Smooth muscle cell (in vitro differentiated cells): ENCODE results near the gene SRRM3. TPM values are rescaled to one million over a fixed set of nuclear protein-coding genes. Genes with fewer than 3 reads are reported as not detected.
"Not testable (repeated sequence)": the region's sequence is repeated elsewhere in the genome, so short reads cannot be mapped to it uniquely, and the experiment has no call there.

ENCODE experiments used
- DNase-seq: peaks from one replicate; lab custom pipeline; 2025; ENCODE audit not compliant: unreplicated experiment; lab: John Stamatoyannopoulos, UW
- H2AFZ ChIP-seq: fragments of 200-600 bp; sonication (generic); 2 replicates; pipeline ENCODE4 v1.6.0; 2016; ENCODE audit warnings: antibody characterized with exemption, low read depth, mild to moderate bottlenecking
- H3F3A ChIP-seq: fragments of 200-600 bp; sonication (generic); 2 replicates; pipeline ENCODE4 v1.6.0; 2017; ENCODE audit warnings: antibody characterized with exemption, low read depth
- H3K27ac ChIP-seq: fragments of 200-600 bp; sonication (generic); 2 replicates; pipeline ENCODE4 v1.5.1; 2016; ENCODE audit warnings: low read depth, mild to moderate bottlenecking
- H3K27me3 ChIP-seq: fragments of 200-600 bp; sonication (generic); 2 replicates; pipeline ENCODE4 v1.6.1; 2016; ENCODE audit warnings: low read depth, mild to moderate bottlenecking
- H3K36me3 ChIP-seq: fragments of 200-600 bp; sonication (generic); 2 replicates; pipeline ENCODE4 v1.5.1; 2016; ENCODE audit warnings: low read depth
- H3K4me1 ChIP-seq: fragments of 200-600 bp; sonication (generic); 2 replicates; pipeline ENCODE4 v1.5.1; 2016; ENCODE audit warnings: low read depth
- H3K4me2 ChIP-seq: fragments of 200-600 bp; sonication (generic); 2 replicates; pipeline ENCODE4 v1.6.0; 2016; ENCODE audit warnings: mild to moderate bottlenecking
- H3K4me3 ChIP-seq: fragments of 200-600 bp; sonication (generic); 2 replicates; pipeline ENCODE4 v1.5.1; 2016; ENCODE audit warnings: mild to moderate bottlenecking
- H3K79me2 ChIP-seq: fragments of 200-600 bp; sonication (generic); 2 replicates; pipeline ENCODE4 v1.6.0; 2016; ENCODE audit warnings: low read depth, mild to moderate bottlenecking
- H3K9ac ChIP-seq: fragments of 200-600 bp; sonication (generic); 2 replicates; pipeline ENCODE4 v1.6.0; 2016; ENCODE audit warnings: low read depth
- H3K9me3 ChIP-seq: fragments of 200-600 bp; sonication (generic); replicated peaks from 2 replicates; pipeline ENCODE4 v1.5.1; 2016; ENCODE audit warnings: low read depth
- H4K20me1 ChIP-seq: fragments of 200-600 bp; sonication (generic); 2 replicates; pipeline ENCODE4 v1.6.0; 2016; ENCODE audit warnings: low read depth
- CTCF ChIP-seq: fragments of 200-600 bp; sonication (generic); IDR thresholded peaks from 2 replicates; pipeline ENCODE4 v1.5.1; 2017; ENCODE audit warnings: borderline replicate concordance, mild to moderate bottlenecking, antibody characterized with exemption; ENCODE audit not compliant: insufficient read depth, poor library complexity, severe bottlenecking
- WGBS: methylation state at CpG from one replicate; pipeline ENCODE4 v1.1.7; 2016; ENCODE audit warnings: low lambda C conversion rate; 5-methylcytosine and 5-hydroxymethylcytosine counted together
- polyA plus RNA-seq: library from polyadenylated mRNA; unstranded; fragments of >200 nt; fragmentation: Nextera tagmentation; extraction: Ambion mirVana; gene quantifications from 2 replicates; pipeline ENCODE4 v1.2.1, GENCODE V29; 2016
- total RNA-seq: library from RNA; depleted of rRNA; stranded (reverse); fragments of >200 nt; gene quantifications from 2 replicates; pipeline ENCODE4 v1.2.3, GENCODE V29; 2014

The SRRM3 gene
- total and polyA plus RNA-seq, 2 experiments from 2014 or later: 3.6 to 10.9 TPM

- TF ChIP-seq CTCF: no peak
Measured at GRCh38 chr7:76310102-76310957, 108.6 kb downstream of the SRRM3 start.

GRCh38 chr7:76311838-76312237 lies 110.1 kb downstream of the SRRM3 start:
- H3K9ac ChIP-seq, H3K27ac ChIP-seq, DNase-seq, H3K79me2 ChIP-seq, H3K36me3 ChIP-seq, H3K4me3 ChIP-seq, H3K9me3 ChIP-seq, H3F3A ChIP-seq, H2AFZ ChIP-seq, H3K4me2 ChIP-seq, H3K4me1 ChIP-seq, H4K20me1 ChIP-seq, H3K27me3 ChIP-seq: not testable (repeated sequence)
- WGBS: over 99% methylated on average over 6 of the region's 6 CpGs

More at GRCh38 chr7:76310102-76310957, 108.6 kb downstream of the SRRM3 start:
- H3K36me3 ChIP-seq: no peaks in the 10 kb centered on the region
- no peaks in the 10 kb centered on the region for H3K9me3 ChIP-seq
- no peak overlapping the region for H3K4me2 ChIP-seq
- no peak overlapping the region for H3K27ac ChIP-seq
- H3K4me3 ChIP-seq: no peak overlapping the region
- no peaks in the 10 kb centered on the region for H3K79me2 ChIP-seq
- no peaks in the 10 kb centered on the region for H3K27me3 ChIP-seq
- no peaks in the 10 kb centered on the region for H3F3A ChIP-seq
- no peak for DNase-seq
- H4K20me1 ChIP-seq: no peaks in the 10 kb centered on the region
- H3K9ac ChIP-seq: no peak overlapping the region
- WGBS: 86% methylated on average over 21 of the region's 21 CpGs
- H3K4me1 ChIP-seq: peaks cover 7% of the 10 kb centered on the region
- H2AFZ ChIP-seq: no peak overlapping the region

- H3K9ac ChIP-seq: no peak overlapping the region
- DNase-seq: peak; percentile 91
- TF ChIP-seq CTCF: peak; percentile 99
- H4K20me1 ChIP-seq: peaks cover 2% of the 10 kb centered on the region
- H3K36me3 ChIP-seq: no peaks in the 10 kb centered on the region
- H3K4me3 ChIP-seq: no peak overlapping the region
- no peaks in the 10 kb centered on the region for H3K27me3 ChIP-seq
- H2AFZ ChIP-seq: no peak overlapping the region
- peaks cover 5% of the 10 kb centered on the region for H3F3A ChIP-seq
- peaks cover 12% of the 10 kb centered on the region for H3K4me1 ChIP-seq
- no peak overlapping the region for H3K27ac ChIP-seq
- no peak overlapping the region for H3K4me2 ChIP-seq
- H3K9me3 ChIP-seq: no peaks in the 10 kb centered on the region
- H3K79me2 ChIP-seq: no peaks in the 10 kb centered on the region
- 7% methylated on average over 15 of the region's 15 CpGs for WGBS
Measured at GRCh38 chr7:76314042-76314721, 112.5 kb downstream of the SRRM3 start.

- H3K4me3 ChIP-seq, H3K9me3 ChIP-seq, H4K20me1 ChIP-seq, DNase-seq, H3K79me2 ChIP-seq, H3K27ac ChIP-seq, H3K27me3 ChIP-seq, H3K4me2 ChIP-seq, H3K36me3 ChIP-seq, H2AFZ ChIP-seq, H3K9ac ChIP-seq: not testable (repeated sequence)
- Histone ChIP-seq H3F3A (peaks cover 10% of the 10 kb centered on the region), H3K4me1 (peaks cover 15% of the 10 kb centered on the region)
- 82% methylated on average over 6 of the region's 6 CpGs for WGBS
Measured at GRCh38 chr7:76314740-76315139, 113.0 kb downstream of the SRRM3 start.
